Activated T-cell treated with anti-CD3 and anti-CD28 coated beads, Interleukin-2, amount 50 U/mL, for 4 hours (primary cell): ENCODE measurements around the gene FAM187B. TPM values are rescaled to one million over a fixed set of nuclear protein-coding genes. Genes with fewer than 3 reads are reported as not detected.
"Not testable (repeated sequence)": the region's sequence is repeated elsewhere in the genome, so short reads cannot be mapped to it uniquely, and the experiment has no call there.

Experiments
- ATAC-seq, 2 donors: fragments of 200-7000 bp; cut with Tn5 transposase; one replicate each; pipeline ENCODE4 v1.10.0; 2021
- DNase-seq: peaks from one replicate; pipeline ENCODE4 v3.0.0-alpha.2; 2020
- H3K27me3 Mint-ChIP-seq: one replicate; pipeline ENCODE4 v1.8.0; 2021; ENCODE audit warnings: low read depth, mixed read lengths
- H3K36me3 Mint-ChIP-seq: one replicate; pipeline ENCODE4 v1.8.0; 2022; ENCODE audit warnings: mixed read lengths; ENCODE audit not compliant: insufficient read depth
- H3K4me1 Mint-ChIP-seq: one replicate; pipeline ENCODE4 v1.8.0; 2021; ENCODE audit warnings: low read depth, mixed read lengths
- H3K4me3 Mint-ChIP-seq: one replicate; pipeline ENCODE4 v1.8.0; 2021; ENCODE audit warnings: mild to moderate bottlenecking, moderate library complexity, mixed read lengths
- H3K9me3 Mint-ChIP-seq: one replicate; pipeline ENCODE4 v1.8.0; 2021; ENCODE audit warnings: mixed read lengths
- total RNA-seq, 3 donors: library from RNA; stranded (reverse); gene quantifications; one replicate each; pipeline ENCODE4 v1.2.1, GENCODE V29; 2021

The FAM187B gene
- total RNA-seq, 3 donors from 2014 or later: not detected

DNA sequence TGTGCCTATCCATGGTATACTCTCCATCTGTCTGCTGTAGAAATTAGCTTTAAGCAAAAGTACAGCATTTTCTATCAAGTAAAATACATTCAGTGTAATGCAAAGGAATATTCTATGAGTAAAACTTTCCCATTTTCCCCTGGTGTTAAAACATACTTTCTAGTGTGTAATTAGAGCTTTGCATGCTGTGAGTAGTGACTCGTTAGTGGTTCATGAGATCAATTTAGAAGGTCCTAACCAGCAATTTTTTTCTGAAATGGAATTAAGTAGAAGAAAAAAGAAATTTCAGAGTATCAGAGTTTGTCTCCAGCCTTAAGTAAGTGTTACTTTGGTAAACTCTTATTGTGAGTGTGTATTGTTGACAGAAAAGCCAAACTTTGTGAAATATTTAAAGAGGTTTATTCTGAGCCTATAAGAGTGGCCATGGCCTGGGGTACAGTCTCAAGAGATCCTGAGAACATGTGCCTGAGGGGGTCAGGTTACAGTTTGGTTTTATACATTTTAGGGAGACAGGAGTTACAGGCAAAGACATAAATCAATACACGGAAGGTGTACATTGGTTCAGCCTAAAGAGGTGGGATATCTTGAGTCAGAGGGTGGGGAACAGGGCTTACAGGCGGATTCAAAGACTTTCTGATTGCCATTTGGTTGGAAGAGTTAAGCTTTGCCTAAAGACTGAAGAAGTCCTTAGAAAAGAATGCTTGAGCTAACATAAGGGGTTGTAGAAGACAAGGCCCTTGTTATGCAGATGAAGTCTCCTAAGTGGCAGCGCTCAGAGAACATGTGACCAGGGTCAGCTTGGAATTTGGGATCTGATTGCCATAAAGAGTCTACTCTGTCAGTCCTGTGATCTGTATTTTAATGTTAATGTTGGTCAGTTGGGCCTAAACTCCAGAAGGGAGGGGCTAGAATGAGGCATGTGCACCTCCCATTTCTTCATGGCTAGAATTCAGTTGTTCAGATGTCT is 25.5 kb downstream of the FAM187B start:
- peaks cover 78% of the 10 kb centered on the region for H3K4me1 Mint-ChIP-seq
- H3K4me3 Mint-ChIP-seq: peak overlapping the region; percentile 46
- ATAC-seq (peak; percentile 21 to 27), DNase-seq (no peak)
- no peaks in the 10 kb centered on the region for H3K9me3 Mint-ChIP-seq
- no peaks in the 10 kb centered on the region for H3K36me3 Mint-ChIP-seq
- H3K27me3 Mint-ChIP-seq: no peaks in the 10 kb centered on the region

- ATAC-seq: no peak
- H3K4me1 Mint-ChIP-seq: peaks cover 54% of the 10 kb centered on the region
- H3K27me3 Mint-ChIP-seq: no peaks in the 10 kb centered on the region
- DNase-seq: no peak
- no peak overlapping the region for H3K4me3 Mint-ChIP-seq
- H3K9me3 Mint-ChIP-seq: no peaks in the 10 kb centered on the region
- H3K36me3 Mint-ChIP-seq: no peaks in the 10 kb centered on the region
Measured at GRCh38 chr19:35199481-35199880, 29.1 kb downstream of the FAM187B start.

DNA sequence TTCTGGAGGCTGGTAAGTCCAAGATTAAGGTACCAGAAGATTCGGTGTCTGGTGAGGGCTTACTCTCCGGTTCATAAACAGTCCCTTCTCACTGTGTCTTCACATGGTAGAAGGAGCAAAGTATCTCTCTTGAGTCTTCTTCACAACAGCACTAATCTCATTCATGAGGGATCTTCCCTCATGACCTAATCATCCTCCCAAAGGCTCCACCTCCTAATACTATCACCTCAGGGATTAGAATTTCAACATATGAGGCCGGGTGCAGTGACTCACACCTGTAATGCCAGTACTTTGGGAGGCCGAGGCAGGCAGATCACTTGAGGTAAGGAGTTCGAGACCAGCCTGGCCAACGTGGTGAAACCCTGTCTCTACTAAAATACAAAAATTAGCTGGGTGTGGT is 31.7 kb downstream of the FAM187B start:
- not testable (repeated sequence) for H3K4me3 Mint-ChIP-seq, ATAC-seq, H3K27me3 Mint-ChIP-seq, H3K36me3 Mint-ChIP-seq, DNase-seq, H3K9me3 Mint-ChIP-seq
- peaks cover 32% of the 10 kb centered on the region for H3K4me1 Mint-ChIP-seq

DNA sequence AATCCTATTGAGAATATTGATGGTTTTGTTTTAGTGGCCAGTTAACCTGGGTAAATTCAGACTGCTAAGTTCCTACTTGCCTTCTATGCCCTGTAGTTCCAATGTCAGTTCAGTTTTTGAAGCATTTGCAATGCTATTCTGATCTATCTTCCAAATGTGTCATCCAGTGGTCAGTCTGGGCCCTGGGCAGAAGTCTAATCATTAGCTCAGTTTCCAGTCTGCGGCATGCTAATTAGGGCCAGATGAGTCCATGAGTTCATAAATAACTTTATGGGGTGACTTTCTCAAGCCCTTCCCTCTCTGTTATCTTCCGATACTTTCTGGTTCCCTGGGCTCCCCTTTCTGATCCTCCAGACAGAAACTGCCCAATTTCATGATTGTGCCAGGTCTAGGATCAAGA is 32.7 kb downstream of the FAM187B start:
- H3K36me3 Mint-ChIP-seq: no peaks in the 10 kb centered on the region
- H3K4me1 Mint-ChIP-seq: peaks cover 21% of the 10 kb centered on the region
- ATAC-seq (no peak), DNase-seq (no peak)
- no peaks in the 10 kb centered on the region for H3K27me3 Mint-ChIP-seq
- no peaks in the 10 kb centered on the region for H3K9me3 Mint-ChIP-seq
- H3K4me3 Mint-ChIP-seq: no peak overlapping the region

DNA sequence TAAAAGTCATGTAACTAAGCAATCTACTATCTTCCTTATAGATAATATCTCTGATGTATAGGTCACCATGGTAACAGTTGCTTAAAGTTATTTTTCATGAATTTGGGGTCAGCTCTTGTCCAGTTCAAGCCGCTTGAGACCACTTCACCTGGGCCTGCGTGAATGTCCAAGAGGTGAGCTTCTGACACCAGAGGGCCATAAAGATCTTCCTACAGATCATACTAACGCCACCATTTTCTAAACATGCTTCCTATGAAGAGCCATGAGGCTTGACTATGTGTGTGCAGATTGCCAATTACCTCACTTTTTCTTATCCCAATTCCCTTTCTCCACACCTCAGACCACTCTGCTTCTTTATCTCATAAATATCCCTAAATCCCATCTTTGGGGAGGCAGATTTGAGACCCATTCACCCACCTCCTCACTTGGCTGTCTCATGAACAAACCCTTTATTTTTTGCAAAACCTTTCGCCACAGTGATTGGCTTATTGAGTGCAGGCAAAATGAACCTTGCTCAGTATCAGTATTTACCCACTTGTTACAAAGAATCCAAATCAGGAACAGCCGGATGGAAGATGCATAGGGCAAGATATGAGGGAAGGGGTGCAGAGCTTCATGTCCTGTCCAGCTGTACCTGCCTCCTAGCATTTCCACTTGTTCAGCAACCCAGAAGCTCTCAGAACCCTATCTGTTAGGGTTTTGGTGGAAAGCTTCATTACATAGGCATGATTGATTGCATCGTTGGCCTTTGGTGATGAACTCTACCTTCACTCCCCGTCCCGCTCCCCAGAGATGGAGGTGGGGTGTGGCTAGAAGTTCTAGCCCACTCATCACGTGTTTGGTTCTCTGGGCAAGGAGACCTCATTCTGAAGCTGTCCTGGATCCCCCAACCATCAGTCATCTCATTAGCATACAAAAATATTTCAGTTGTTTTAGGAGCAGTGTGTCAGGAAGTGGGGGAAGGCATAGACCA is 34.2 kb downstream of the FAM187B start:
- Mint-ChIP-seq H3K4me1 (peaks cover 14% of the 10 kb centered on the region), H3K9me3 (no peaks in the 10 kb centered on the region), H3K4me3 (no peak overlapping the region), H3K36me3 (no peaks in the 10 kb centered on the region), H3K27me3 (no peaks in the 10 kb centered on the region)
- DNase-seq (no peak), ATAC-seq (no peak)

DNA sequence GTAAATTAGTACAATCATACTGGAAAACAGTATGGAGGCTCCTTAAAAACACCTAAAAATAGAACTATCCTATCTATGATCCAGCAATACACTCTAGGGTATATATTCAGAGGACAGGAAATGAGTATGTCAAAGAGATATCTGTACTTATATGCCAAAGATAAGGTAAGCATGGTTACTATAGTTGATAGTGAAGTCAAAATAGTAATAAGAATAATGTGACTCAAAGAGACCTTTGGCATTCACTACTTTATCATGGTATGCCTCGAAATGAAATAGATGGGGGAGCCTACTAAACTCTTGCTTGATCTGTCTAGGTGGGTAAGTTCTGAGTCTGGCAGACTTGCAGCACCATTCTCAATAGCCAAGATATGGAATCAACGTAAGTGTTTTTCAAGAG is 43.7 kb downstream of the FAM187B start:
- DNase-seq (no peak), ATAC-seq (peak in 1 of 2 donors; percentile 85)
- Mint-ChIP-seq H3K36me3 (no peaks in the 10 kb centered on the region), H3K4me1 (peaks cover 18% of the 10 kb centered on the region), H3K4me3 (no peak overlapping the region), H3K27me3 (no peaks in the 10 kb centered on the region), H3K9me3 (peaks cover 12% of the 10 kb centered on the region)

GRCh38 chr19:35184267-35184666 is 44.3 kb downstream of the FAM187B start:
- H3K27me3 Mint-ChIP-seq: no peaks in the 10 kb centered on the region
- DNase-seq (no peak), ATAC-seq (no peak)
- no peak overlapping the region for H3K4me3 Mint-ChIP-seq
- H3K4me1 Mint-ChIP-seq: peaks cover 24% of the 10 kb centered on the region
- H3K9me3 Mint-ChIP-seq: peaks cover 12% of the 10 kb centered on the region
- no peaks in the 10 kb centered on the region for H3K36me3 Mint-ChIP-seq

GRCh38 chr19:35181387-35181786 is 47.2 kb downstream of the FAM187B start:
- no peak overlapping the region for H3K4me3 Mint-ChIP-seq
- DNase-seq: no peak
- ATAC-seq: no peak
- H3K9me3 Mint-ChIP-seq: peaks cover 8% of the 10 kb centered on the region
- peaks cover 39% of the 10 kb centered on the region for H3K4me1 Mint-ChIP-seq
- no peaks in the 10 kb centered on the region for H3K36me3 Mint-ChIP-seq
- H3K27me3 Mint-ChIP-seq: no peaks in the 10 kb centered on the region

- Mint-ChIP-seq H3K36me3 (peaks cover 3% of the 10 kb centered on the region), H3K9me3 (peaks cover 8% of the 10 kb centered on the region), H3K4me3 (no peak overlapping the region), H3K27me3 (no peaks in the 10 kb centered on the region), H3K4me1 (peaks cover 55% of the 10 kb centered on the region)
- ATAC-seq: no peak
- DNase-seq: no peak
Measured at GRCh38 chr19:35179830-35180229, 48.7 kb downstream of the FAM187B start.

GRCh38 chr19:35178701-35179100 is 49.8 kb downstream of the FAM187B start:
- ATAC-seq (no peak), DNase-seq (no peak)
- Mint-ChIP-seq H3K4me1 (peaks cover 53% of the 10 kb centered on the region), H3K9me3 (no peaks in the 10 kb centered on the region), H3K4me3 (no peak overlapping the region), H3K27me3 (no peaks in the 10 kb centered on the region), H3K36me3 (peaks cover 3% of the 10 kb centered on the region)

- no peak for DNase-seq
- H3K27me3 Mint-ChIP-seq: no peaks in the 10 kb centered on the region
- H3K9me3 Mint-ChIP-seq: no peaks in the 10 kb centered on the region
- H3K36me3 Mint-ChIP-seq: peaks cover 3% of the 10 kb centered on the region
- H3K4me3 Mint-ChIP-seq: no peak overlapping the region
- H3K4me1 Mint-ChIP-seq: peaks cover 53% of the 10 kb centered on the region
- ATAC-seq: no peak
Measured at GRCh38 chr19:35177377-35178274, 50.9 kb downstream of the FAM187B start.

GRCh38 chr19:35176181-35176570 is 52.4 kb downstream of the FAM187B start:
- Mint-ChIP-seq H3K4me3 (no peak overlapping the region), H3K27me3 (no peaks in the 10 kb centered on the region), H3K9me3 (no peaks in the 10 kb centered on the region), H3K36me3 (peaks cover 3% of the 10 kb centered on the region), H3K4me1 (peaks cover 52% of the 10 kb centered on the region)
- DNase-seq: no peak
- ATAC-seq: no peak
